ENCODE data around the gene NET1. TPM values are rescaled to one million over a fixed set of nuclear protein-coding genes. Genes with fewer than 3 reads are reported as not detected.
A peak's percentile ranks its signal among the peaks of the same experiment; 100 is the strongest.
"Not testable (repeated sequence)": the region's sequence is repeated elsewhere in the genome, so short reads cannot be mapped to it uniquely, and the experiment has no call there.

Gene NET1
- total RNA-seq, 1 donor from 2014 or later = 103 TPM

DNA sequence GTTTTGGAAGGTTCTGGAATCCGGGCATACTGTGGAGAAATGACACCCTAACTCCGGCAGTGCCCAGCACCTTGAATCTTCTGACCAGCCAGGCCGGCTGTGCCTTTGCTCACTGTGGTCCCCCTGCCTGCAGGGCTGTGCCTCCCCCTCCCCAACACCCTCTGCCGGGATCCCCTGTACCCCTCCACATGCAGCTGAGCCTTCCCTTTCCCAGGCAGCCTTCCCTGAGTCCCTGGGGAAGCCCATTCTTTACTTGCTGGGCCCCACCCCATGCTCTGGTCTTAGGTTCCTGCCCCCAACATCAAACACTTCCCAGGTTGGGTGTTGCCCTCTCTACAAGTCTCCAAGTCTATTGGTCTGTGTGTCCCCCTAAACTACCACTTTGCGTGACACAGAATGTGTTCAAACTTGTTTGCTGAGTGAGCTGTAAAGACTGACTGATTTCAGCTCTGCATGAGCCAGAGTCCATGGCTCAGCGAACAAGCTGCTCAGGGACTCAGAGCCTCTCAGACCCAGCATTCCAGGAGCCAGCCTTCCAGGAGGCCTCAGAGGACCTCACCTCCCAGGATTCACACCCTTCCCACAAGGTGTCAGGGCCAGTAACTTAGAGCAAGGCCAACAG is 55.4 kb downstream of the NET1 start:
- DNase-seq (ENCODE audit: extremely low spot score in 2 of 2) = no peak
- TF ChIP-seq POLR2AphosphoS5 (IDR thresholded peaks at IDR 0.05; ENCODE audit: insufficient read depth in 1 of 2, low read depth in 1 of 2) = no peak
- TF ChIP-seq, protein P1, sequence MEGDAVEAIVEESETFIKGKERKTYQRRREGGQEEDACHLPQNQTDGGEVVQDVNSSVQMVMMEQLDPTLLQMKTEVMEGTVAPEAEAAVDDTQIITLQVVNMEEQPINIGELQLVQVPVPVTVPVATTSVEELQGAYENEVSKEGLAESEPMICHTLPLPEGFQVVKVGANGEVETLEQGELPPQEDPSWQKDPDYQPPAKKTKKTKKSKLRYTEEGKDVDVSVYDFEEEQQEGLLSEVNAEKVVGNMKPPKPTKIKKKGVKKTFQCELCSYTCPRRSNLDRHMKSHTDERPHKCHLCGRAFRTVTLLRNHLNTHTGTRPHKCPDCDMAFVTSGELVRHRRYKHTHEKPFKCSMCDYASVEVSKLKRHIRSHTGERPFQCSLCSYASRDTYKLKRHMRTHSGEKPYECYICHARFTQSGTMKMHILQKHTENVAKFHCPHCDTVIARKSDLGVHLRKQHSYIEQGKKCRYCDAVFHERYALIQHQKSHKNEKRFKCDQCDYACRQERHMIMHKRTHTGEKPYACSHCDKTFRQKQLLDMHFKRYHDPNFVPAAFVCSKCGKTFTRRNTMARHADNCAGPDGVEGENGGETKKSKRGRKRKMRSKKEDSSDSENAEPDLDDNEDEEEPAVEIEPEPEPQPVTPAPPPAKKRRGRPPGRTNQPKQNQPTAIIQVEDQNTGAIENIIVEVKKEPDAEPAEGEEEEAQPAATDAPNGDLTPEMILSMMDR (IDR thresholded peaks at IDR 0.05) = no peak
- no peak for TF ChIP-seq POLR2A (IDR thresholded peaks at IDR 0.05)
- intact Hi-C loops (cut with DNase I) = no loop called here
- peaks cover 44% of the 10 kb centered on the region for H3K4me1 ChIP-seq
- no peaks in the 10 kb centered on the region for H3K27me3 ChIP-seq
- H3K9me3 ChIP-seq = no peaks in the 10 kb centered on the region
- no peaks in the 10 kb centered on the region for H3K36me3 ChIP-seq
- no peak overlapping the region for H3K4me3 ChIP-seq
- H3K27ac ChIP-seq = peak overlapping the region; percentile 72

DNA sequence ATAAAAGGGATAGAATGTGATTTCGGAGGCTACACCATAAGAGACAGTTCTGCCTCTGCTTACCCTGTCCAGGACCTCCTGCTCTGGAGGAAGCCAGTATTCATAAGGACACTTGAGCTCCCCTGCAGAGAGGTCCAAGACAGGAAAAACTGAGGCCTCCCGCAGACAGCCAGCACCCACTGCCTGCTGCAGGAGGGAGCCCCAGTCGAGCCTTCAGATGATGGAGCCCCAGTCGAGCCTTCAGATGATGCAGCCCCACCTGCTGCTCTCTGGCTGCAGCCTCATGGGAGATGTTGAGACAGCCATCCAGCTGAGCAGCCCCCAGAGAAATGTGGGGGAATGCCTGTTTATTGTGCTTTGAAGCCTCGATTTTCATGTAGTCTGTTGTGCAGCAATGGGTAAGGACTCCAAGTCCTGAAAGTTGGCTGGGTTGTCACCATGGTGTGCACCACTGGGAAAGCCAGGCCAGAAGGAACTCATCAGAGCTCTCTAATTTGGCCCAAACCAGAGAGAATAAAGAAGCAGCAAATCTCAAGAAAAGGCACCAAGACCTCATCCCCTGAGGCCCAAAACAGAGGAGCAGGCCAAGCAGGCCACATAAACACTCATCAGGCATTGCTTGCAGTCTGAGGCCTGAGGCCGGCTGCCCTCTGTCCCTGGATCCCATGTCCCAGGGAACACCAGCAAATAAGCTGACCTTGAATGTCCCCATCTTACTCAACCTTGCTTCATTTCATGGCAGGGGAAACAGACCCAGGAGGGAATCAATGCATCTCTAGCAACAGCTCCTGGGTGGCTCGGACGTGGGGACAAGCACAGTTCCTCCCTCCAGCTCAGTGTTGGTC is 56.1 kb downstream of the NET1 start:
- Histone ChIP-seq H3K36me3 (no peaks in the 10 kb centered on the region), H3K4me1 (peaks cover 40% of the 10 kb centered on the region), H3K27me3 (no peaks in the 10 kb centered on the region), H3K4me3 (no peak overlapping the region), H3K27ac (no peak overlapping the region), H3K9me3 (no peaks in the 10 kb centered on the region)
- DNase-seq (ENCODE audit: extremely low spot score in 2 of 2) = no peak
- TF ChIP-seq POLR2AphosphoS5 (IDR thresholded peaks at IDR 0.05; ENCODE audit: insufficient read depth in 1 of 2, low read depth in 1 of 2) (no peak), POLR2A (IDR thresholded peaks at IDR 0.05) (no peak)
- TF ChIP-seq, protein P1 (IDR thresholded peaks at IDR 0.05) = no peak
- intact Hi-C loops (cut with DNase I) = no loop called here

DNA sequence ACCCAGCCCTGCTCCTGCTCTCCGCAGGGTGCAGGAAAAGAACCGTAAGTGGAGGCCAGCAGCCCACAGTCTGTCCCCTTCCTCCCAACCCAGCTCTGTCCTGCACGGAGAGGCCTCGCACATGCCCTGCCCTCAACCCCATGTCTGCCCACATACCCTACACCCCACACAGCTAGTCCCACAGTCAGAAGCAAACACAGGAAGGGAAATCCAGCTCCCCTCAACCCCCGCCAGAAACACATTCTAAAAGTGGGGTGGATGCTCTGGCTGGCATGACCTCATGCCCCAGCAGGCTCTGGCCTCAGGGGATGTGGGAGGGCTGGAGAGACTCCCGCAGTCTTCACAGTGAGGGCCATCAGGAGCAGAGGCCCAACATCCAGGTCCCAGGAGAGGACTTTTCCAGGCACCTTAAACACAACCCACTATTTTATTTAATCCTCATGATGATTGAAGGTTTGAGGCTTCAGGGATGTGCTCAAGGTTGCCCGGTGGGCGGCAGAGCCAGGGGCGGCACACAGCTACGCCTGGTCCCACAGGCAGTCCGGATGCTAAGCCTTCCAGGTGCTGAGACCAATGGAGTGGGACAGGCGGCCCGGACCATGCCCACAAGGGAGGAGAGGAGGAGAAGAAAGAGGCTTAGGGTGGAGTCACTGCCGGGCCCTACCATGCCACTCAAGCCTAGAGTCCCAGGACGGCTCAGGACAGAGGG is 57.1 kb downstream of the NET1 start:
- Histone ChIP-seq H3K4me1 (peaks cover 40% of the 10 kb centered on the region), H3K4me3 (no peak overlapping the region)
- intact Hi-C loops (cut with DNase I) = no loop called here

DNA sequence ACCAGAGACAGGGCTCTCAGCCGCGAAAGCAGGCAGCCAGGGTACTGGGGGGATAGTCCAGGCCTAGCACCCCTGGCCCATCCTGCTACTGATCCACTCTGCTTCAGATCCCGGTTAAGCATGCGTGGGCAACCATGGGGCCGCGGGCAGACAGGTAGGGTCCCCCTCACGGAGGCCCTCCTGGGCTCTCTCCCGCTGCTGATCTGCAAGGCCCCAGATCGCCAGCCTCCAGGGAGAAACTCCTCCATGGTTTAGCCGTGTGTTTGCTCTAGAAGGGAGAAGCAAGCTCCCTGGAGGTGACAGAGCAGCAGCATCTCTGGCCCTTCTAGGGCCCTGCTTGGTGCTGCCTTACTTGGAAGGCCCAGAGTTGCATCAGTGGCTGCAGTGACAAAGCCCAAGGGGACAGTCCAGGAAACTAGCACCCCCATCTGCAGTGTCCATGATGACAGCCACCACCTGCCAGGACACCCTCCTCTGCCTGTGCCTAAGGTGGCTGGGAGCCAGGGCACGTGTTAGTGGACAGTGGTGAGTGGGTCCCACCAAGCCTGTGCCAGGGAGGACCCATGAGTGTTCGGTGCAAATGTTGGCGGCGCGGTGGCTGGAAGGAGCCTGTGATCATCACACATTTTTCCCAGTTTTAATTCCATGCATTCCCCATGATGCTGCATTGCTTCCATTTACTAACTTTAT is 57.9 kb downstream of the NET1 start:
- intact Hi-C loops (cut with DNase I) = no loop called here
- no peak for TF ChIP-seq POLR2A (IDR thresholded peaks at IDR 0.05)
- TF ChIP-seq, protein P1 (IDR thresholded peaks at IDR 0.05) = no peak
- no peak for TF ChIP-seq POLR2AphosphoS5 (IDR thresholded peaks at IDR 0.05; ENCODE audit: insufficient read depth in 1 of 2, low read depth in 1 of 2)
- Histone ChIP-seq H3K36me3 (no peaks in the 10 kb centered on the region), H3K9me3 (no peaks in the 10 kb centered on the region), H3K4me3 (no peak overlapping the region), H3K27me3 (no peaks in the 10 kb centered on the region), H3K27ac (no peak overlapping the region), H3K4me1 (peaks cover 40% of the 10 kb centered on the region)
- no peak for DNase-seq (ENCODE audit: extremely low spot score in 2 of 2)

More for the DNA sequence above, 57.1 kb downstream of the NET1 start:
- H3K27me3 ChIP-seq = no peaks in the 10 kb centered on the region
- DNase-seq (ENCODE audit: extremely low spot score in 2 of 2) = no peak
- H3K36me3 ChIP-seq = no peaks in the 10 kb centered on the region
- H3K9me3 ChIP-seq = no peaks in the 10 kb centered on the region
- no peak for TF ChIP-seq POLR2AphosphoS5 (IDR thresholded peaks at IDR 0.05; ENCODE audit: insufficient read depth in 1 of 2, low read depth in 1 of 2)
- TF ChIP-seq, protein P1 (IDR thresholded peaks at IDR 0.05) = no peak
- no peak for TF ChIP-seq POLR2A (IDR thresholded peaks at IDR 0.05)
- no peak overlapping the region for H3K27ac ChIP-seq

DNA sequence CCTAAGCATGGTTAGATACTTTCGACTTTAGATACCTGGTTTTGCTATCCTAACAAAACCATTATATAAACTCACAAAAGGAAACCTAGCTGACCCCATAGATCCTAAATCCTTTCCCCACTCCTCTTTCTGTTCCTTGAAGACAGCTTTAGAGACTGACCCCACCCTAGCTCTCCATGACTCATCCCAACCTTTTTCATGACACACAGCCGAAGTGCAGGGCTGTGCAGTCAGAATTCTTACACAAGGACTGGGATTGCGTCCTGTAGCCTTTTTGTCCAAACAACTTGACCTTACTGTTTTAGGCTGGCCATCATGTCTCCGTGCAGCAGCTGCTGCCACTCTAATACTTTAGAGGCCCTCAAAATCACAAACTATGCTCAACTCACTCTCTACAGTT is 62.3 kb downstream of the NET1 start:
- H3K27me3 ChIP-seq; intact Hi-C loops (cut with DNase I); H3K4me3 ChIP-seq; H3K9me3 ChIP-seq; H3K4me1 ChIP-seq; H3K36me3 ChIP-seq; H3K27ac ChIP-seq: not testable (repeated sequence)
- peak in 1 of 2 donors; percentile 32 for DNase-seq (ENCODE audit: extremely low spot score in 2 of 2)

DNA sequence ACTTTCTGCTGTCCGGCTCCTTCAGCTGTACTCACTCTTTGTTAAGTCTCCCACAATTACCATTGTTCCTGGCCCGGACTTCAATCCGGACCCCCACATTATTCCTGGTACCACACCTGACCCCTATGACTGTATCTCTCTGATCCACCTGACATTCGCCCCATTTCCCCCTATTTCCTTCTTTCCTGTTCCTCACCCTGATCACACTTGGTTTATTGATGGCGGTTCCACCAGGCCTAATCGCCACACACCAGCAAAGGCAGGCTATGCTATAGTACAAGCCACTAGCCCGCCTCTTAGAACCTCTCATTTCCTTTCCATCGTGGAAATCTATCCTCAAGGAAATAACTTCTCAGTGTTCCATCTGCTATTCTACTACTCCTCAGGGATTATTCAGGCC is 62.7 kb downstream of the NET1 start:
- H3K9me3 ChIP-seq; DNase-seq (ENCODE audit: extremely low spot score in 2 of 2); H3K27ac ChIP-seq; H3K4me1 ChIP-seq; H3K4me3 ChIP-seq; H3K36me3 ChIP-seq; intact Hi-C loops (cut with DNase I); H3K27me3 ChIP-seq: not testable (repeated sequence)

DNA sequence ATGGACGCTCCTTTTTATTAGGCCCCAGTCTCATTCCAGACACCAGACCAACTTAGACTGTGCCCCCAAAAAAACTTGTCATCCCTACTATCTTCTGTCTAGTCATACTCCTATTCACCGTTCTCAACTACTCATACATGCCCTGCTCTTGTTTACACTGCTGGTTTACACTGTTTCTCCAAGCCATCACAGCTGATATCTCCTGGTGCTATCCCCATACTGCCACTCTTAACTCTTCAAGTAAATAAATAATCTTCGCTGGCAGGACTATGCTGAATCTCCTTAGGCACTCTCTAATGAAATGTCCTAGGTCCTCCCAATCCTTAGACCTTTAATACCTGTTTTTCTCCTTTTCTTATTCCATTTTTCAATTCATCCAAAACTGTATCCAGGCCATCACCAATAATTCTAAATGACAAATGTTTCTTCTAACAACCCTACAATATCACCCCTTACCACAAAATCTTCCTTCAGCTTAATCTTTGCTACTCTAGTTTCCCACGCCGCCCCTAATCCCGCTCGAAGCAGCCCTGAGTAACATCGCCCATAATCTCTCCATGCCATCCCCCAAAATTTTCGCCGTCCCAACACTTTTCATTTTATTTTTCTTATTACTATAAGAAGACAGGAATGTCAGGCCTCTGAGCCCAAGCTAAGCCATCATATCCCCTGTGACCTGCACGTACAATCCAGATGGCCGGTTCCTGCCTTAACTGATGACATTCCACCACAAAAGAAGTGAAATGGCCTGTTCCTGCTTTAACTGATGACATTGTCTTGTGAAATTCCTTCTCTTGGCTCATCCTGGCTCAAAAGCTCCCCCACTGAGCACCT is 63.8 kb downstream of the NET1 start:
- H3K27me3 ChIP-seq; H3K36me3 ChIP-seq; H3K27ac ChIP-seq; H3K9me3 ChIP-seq; H3K4me3 ChIP-seq; H3K4me1 ChIP-seq; DNase-seq (ENCODE audit: extremely low spot score in 2 of 2); intact Hi-C loops (cut with DNase I): not testable (repeated sequence)
